HG02943 (cell line): Measurements from ENCODE around the gene DND1.
A peak's percentile ranks its signal among the peaks of the same experiment; 100 is the strongest.
"Not testable (repeated sequence)": the region's sequence is repeated elsewhere in the genome, so short reads cannot be mapped to it uniquely, and the experiment has no call there.

Experiments
- ATAC-seq: cut with Tn5 transposase; IDR thresholded peaks from one replicate; pipeline ENCODE4 v1.9.1; 2021; ENCODE audit warnings: mild to moderate bottlenecking, low read depth, moderate library complexity; ENCODE audit not compliant: unreplicated experiment

The DND1 gene

DNA sequence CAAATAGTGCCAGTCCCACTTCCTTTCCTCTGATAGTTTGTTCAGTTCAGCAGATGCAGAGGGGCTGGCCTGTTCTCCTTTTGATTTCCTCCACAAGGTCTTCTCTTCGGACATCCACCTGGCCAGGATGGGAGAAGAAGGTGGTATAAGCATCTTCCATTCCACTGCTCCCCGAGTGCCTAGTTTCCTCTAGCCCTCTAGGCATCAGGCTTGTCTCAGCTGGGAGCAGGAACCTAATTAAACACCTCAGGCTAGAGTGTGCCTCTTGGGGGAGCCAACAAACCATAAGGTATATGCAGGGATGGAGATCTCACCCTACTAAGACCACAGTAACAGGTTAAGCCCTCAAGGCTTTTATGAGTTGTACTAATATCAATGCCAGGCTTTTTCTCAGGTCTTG, 835 bp upstream of the DND1 start:
- ATAC-seq = no peak

GRCh38 chr5:140672455-140673186, 755 bp downstream of the DND1 start:
- no peak for ATAC-seq

DNA sequence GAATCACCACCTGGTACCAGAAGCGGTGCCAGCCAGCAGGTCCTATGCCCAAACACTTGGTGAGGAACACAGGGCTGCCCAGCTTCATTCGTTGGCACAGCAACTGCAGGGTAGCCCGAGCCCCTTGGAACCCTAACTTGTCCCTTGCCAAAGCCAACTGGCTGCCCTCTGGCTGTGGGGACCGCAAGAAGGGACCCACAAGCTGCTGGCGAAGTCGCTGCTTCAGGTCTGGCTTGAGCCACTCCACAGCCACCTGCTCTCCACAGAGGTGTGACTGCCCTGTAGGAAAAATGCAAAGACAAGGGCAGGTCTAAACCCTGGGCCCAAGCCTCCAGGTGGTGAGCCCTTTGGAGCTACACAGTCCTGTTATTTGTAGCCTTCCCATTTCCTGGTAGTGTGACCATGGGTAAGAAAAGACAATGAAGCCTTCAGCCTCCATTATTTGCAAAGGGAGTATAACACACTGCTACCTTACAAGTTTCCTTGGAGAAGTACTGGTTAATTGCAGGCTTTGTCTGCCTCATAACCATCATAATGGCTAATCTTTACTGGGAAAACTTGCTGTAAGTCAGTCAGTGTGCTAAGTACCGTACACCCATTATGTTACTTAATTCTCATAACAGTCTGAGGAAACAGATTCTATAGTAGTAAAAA, 1.8 kb downstream of the DND1 start:
- no peak for ATAC-seq

GRCh38 chr5:140671035-140671434, 2.3 kb downstream of the DND1 start:
- ATAC-seq = not testable (repeated sequence)

- peak; percentile 95 for ATAC-seq
Observed at GRCh38 chr5:140664359-140665119, 8.8 kb downstream of the DND1 start, which contains the start of gene WDR55. Gene WDR55, plus strand, starts transcription at chr5:140664904. Its CDS starts 9 bp downstream, at chr5:140664913.

- ATAC-seq = no peak
Observed at GRCh38 chr5:140664030-140664358, 9.4 kb downstream of the DND1 start.

GRCh38 chr5:140660371-140660770, 13.0 kb downstream of the DND1 start:
- not testable (repeated sequence) for ATAC-seq

- ATAC-seq = no peak
Observed at GRCh38 chr5:140658870-140659269, 14.5 kb downstream of the DND1 start.

- peak; percentile 33 for ATAC-seq
Observed at GRCh38 chr5:140647042-140647419, 26.3 kb downstream of the DND1 start.

- ATAC-seq = no peak
Observed at GRCh38 chr5:140642718-140643117, 30.7 kb downstream of the DND1 start.

- no peak for ATAC-seq
Observed at GRCh38 chr5:140641716-140642115, 31.7 kb downstream of the DND1 start.

DNA sequence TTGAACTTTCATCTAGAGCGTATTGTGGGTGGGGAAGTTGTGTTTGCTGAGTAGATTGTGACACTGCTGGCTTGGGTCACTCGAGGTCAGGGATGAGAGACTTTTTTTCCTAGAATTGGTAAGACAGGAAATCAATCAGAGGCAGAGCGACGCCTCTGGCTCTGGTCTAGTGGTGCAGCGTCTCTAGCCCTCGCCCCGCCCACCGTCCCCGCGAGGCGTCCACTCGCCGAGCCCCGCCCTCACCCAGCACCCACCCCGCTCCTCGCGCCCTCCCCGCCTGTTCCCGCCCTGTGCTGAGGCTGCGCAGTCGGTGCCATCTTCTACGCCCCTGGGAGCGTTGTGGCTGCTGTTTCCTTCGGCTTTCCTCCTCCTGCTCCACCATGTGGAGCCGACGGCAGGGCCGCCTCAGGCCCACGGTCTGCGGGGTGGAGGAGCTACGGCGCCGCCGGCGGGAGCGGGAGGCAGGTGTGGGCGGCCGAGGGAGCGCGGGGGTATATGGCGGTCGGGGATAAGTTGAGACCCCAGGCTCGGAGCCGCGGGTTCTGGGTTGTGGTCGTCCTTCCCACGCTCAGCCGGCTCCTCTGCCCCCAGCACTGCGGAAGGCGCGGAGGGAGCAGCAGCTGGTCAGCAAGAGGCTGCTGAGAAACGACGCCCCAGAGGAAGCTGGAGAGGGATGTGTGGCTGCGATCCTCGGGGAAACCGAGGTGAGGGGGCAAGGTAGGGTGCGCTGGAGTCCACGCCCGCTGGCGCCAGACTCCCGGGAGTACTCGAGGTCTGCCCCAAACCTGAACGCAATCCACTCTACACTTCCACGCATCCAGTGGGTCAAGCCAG, 34.0 kb downstream of the DND1 start, which contains the start of gene TMCO6:
TMCO6 (plus strand) TSS at position 304 of the 834 bp plus-strand sequence; CDS start at position 381, 77 bp downstream.
- ATAC-seq = peak; percentile 92

DNA sequence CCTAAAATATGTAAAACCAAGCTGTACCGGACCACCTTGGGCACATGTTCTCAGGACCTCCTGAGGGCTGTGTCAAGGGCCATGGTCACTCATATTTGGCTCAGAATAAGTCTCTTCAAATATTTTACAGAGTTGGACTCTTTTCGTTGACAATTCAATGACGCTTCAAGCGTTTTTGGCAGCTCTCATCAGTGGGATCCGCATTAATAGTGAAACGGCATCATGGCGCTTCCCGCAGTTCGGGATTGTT, 34.6 kb downstream of the DND1 start:
- ATAC-seq = not testable (repeated sequence)

- no peak for ATAC-seq
Observed at GRCh38 chr5:140637371-140638100, 35.8 kb downstream of the DND1 start.

GRCh38 chr5:140635291-140636257, 37.8 kb downstream of the DND1 start:
- ATAC-seq = no peak

DNA sequence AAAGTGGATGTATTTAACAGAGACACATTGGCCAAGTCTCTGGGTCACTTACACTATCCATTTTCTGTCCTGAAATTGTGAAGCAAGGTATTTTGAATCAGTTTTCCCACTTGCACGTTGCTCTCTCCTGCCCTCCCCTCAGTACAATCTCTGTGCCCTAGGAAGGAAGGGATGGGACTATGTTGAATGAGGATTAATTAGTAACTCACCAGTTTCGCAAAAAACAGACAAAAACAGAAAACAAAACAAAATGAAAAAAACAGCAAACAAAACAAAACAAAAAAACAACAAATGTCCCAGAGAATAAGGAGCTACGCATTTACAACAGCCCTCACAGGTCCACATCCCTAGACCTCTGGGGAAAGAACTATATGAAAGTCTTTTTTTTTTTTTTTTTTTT, 39.3 kb downstream of the DND1 start:
- no peak for ATAC-seq

DNA sequence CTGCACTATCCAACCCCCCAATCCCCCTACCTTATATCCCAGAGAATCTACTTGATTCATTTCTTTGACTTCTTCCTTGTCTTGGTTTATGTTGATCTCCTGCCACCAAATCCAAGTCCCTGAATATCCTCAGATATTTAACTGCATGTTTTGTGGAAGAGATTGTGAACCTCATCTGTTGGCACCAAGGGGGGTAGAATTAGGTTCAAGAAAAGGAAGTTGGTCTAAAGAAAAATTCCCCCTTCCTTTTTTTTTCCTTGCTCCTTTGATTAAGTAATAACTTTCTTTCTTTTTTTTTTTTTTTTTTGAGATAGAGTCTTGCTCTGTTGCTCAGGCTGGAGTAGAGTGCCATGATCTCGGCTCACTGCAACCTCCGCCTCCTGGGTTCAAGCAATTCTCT, 39.9 kb downstream of the DND1 start:
- ATAC-seq = no peak

DNA sequence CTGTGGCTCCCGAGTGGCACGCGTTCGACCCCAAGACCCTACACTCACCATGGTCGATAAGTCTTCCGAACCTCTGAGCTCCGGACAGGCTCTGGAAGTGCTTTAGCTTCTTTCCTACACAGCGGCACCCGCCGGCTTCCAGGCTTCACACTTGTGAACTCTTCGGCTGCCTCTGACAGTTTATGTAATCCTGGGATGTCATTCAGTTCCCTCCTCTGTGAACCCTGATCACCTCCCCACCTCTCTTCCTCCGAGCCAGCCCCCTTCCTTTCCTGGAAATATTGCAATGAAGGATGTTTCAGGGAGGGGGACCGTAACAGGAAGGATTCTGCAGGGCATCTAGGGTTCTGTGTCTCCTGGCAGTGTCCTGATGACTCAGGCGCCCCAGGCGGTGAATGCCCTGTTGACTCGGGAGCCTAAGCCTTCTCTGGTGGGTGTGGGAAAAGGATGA, 40.3 kb downstream of the DND1 start, which contains the start of gene CD14:
CD14 (minus strand) TSS at position 155 of the 451 bp plus-strand sequence; CDS start at position 51, 104 bp downstream.
- peak; percentile 33 for ATAC-seq
